Ascending aorta (tissue), 2 donors: ENCODE data around the gene PLEKHO2. TPM values are rescaled to one million over a fixed set of nuclear protein-coding genes. Genes with fewer than 3 reads are reported as not detected.
"Not testable (repeated sequence)": the region's sequence is repeated elsewhere in the genome, so short reads cannot be mapped to it uniquely, and the experiment has no call there.

Experiments used
- DNase-seq, 2 donors: peaks; one replicate each; pipeline ENCODE4 v3.0.0-alpha.2; 2019; ENCODE audit warnings: low spot score in 2 of 2
- H3K27ac ChIP-seq, 2 donors: fragments of 200-600 bp; sonication (generic); one replicate each; pipeline ENCODE4 v1.5.1; 2016 to 2017; ENCODE audit warnings: mild to moderate bottlenecking in 1 of 2
- H3K27me3 ChIP-seq: fragments of 200-600 bp; sonication (generic); one replicate; pipeline ENCODE4 v1.5.1; 2017
- H3K36me3 ChIP-seq, 2 donors: fragments of 200-600 bp; sonication (generic); one replicate each; pipeline ENCODE4 v1.5.1; 2016
- H3K4me1 ChIP-seq, 2 donors: fragments of 200-600 bp; sonication (generic); one replicate each; pipeline ENCODE4 v1.5.1; 2016 to 2017; ENCODE audit warnings: mild to moderate bottlenecking in 1 of 2
- H3K4me3 ChIP-seq, 2 donors: fragments of 200-600 bp; sonication (generic); one replicate each; pipeline ENCODE4 v1.5.1; 2016 to 2017; ENCODE audit warnings: mild to moderate bottlenecking in 1 of 2
- H3K9me3 ChIP-seq, 2 donors: fragments of 200-600 bp; sonication (generic); one replicate each; pipeline ENCODE4 v1.5.1; 2016
- intact Hi-C: fragments of 100-400 bp; cut with DNase I; formaldehyde crosslinking; loops from one replicate; pipeline ENCODE4 v1.15.1; 2023
- total RNA-seq: library from RNA; depleted of rRNA; stranded (reverse); fragments of >200 nt; gene quantifications from one replicate; pipeline ENCODE4 v1.1.0, GENCODE V29; 2016
- TF ChIP-seq, protein P1 (sequence below), 3 experiments: fragments of 200-600 bp in 2 of 3; fragments of 450-650 bp in 1 of 3; sonication (generic) in 2 of 3; IDR thresholded peaks; one replicate each; pipeline ENCODE4 v1.5.1; 2016 to 2019; ENCODE audit warnings: antibody characterized with exemption in 3 of 3, mild to moderate bottlenecking in 1 of 3, moderate library complexity in 1 of 3

Gene PLEKHO2, protein sequence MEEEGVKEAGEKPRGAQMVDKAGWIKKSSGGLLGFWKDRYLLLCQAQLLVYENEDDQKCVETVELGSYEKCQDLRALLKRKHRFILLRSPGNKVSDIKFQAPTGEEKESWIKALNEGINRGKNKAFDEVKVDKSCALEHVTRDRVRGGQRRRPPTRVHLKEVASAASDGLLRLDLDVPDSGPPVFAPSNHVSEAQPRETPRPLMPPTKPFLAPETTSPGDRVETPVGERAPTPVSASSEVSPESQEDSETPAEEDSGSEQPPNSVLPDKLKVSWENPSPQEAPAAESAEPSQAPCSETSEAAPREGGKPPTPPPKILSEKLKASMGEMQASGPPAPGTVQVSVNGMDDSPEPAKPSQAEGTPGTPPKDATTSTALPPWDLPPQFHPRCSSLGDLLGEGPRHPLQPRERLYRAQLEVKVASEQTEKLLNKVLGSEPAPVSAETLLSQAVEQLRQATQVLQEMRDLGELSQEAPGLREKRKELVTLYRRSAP
- 41.4 TPM for total RNA-seq

DNA sequence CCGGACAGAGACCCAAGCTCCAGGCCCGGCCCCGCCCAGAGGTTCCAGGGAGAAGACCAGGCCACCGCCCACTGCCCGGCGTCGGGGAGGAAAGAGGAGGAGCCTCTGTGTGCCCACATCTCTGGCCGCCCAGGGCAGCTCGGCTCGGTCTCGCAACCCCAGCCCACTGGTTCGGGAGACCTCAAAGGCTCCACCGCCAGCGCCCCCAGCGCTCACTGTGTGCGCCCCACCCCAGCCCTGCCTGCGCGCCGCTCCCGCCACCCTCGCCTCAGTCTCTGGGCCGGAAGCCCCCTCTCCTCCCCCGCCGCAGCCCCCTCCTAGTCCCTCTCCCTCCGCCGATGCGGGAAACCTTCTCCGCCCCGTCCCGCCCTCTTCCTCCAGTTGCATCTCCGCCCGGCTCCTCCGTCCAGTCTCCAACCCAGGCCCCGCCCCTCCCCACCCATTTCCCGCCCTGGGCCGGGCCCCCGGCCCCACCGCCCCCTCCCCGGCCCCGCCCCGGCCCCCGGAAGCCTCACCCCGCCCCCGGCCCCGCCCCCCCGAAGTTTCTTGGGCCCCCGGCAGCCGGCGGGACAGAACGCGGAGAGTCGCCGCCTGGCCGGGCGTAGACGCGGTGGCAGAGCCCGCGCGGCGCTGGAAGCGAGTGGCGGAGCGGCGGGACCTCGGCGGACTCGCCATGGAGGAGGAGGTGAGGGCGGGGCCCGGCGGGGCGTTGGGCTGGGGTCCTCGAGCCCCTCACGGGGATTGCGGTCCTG lies at the start of gene PLEKHO2:
Gene PLEKHO2 (plus strand): TSS at position 572 of the 752 bp plus-strand sequence. CDS start 102 bp downstream, at position 674.
- intact Hi-C loops = loop anchor here (1.0 to 10.0 kb wide), 7 partner anchors 17 to 1339 kb away; partner anchors contain the start of genes ANKDD1A, PARP16, PIF1 and USP3
- Histone ChIP-seq H3K4me3 (peak within 1 kb of the TSS; percentile 88 to 92), H3K4me1 (peaks cover 18 to 34% of the 10 kb centered on the region in 2 donors), H3K27ac (peak within 1 kb of the TSS; percentile 92 to 98), H3K36me3 (no peaks in the 10 kb centered on the region), H3K9me3 (no peaks in the 10 kb centered on the region), H3K27me3 (no peaks in the 10 kb centered on the region)
- TF ChIP-seq, protein P1, sequence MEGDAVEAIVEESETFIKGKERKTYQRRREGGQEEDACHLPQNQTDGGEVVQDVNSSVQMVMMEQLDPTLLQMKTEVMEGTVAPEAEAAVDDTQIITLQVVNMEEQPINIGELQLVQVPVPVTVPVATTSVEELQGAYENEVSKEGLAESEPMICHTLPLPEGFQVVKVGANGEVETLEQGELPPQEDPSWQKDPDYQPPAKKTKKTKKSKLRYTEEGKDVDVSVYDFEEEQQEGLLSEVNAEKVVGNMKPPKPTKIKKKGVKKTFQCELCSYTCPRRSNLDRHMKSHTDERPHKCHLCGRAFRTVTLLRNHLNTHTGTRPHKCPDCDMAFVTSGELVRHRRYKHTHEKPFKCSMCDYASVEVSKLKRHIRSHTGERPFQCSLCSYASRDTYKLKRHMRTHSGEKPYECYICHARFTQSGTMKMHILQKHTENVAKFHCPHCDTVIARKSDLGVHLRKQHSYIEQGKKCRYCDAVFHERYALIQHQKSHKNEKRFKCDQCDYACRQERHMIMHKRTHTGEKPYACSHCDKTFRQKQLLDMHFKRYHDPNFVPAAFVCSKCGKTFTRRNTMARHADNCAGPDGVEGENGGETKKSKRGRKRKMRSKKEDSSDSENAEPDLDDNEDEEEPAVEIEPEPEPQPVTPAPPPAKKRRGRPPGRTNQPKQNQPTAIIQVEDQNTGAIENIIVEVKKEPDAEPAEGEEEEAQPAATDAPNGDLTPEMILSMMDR (IDR thresholded peaks at IDR 0.05) = peak in 1 of 3 experiments; percentile 13
- peak; percentile 87 to 98 for DNase-seq

DNA sequence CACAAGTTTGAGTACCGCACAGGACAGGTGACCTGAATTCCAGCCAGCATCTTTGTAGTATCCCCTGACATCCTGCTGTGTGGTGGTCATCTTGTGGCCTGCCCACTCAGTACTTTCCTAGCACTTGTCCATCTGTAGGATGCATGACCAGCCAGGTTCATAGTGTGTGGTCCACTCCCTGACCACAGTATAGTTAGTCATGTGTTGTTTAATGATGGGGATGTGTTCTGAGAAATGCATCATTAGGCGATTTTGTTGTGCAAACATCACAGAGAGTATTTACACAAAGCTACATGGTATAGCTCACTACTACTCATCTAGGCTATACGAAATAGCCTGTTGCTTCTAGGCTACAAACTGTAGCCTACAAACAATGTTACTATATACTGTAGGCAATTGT lies 49.4 kb upstream of the PLEKHO2 start:
- Histone ChIP-seq H3K27me3 (no peaks in the 10 kb centered on the region), H3K4me3 (no peak overlapping the region), H3K9me3 (no peaks in the 10 kb centered on the region), H3K4me1 (no peaks in the 10 kb centered on the region), H3K36me3 (no peaks in the 10 kb centered on the region), H3K27ac (no peak overlapping the region)
- no peak for DNase-seq
- TF ChIP-seq, protein P1 (IDR thresholded peaks at IDR 0.05) = no peak
- intact Hi-C loops = no loop called here

DNA sequence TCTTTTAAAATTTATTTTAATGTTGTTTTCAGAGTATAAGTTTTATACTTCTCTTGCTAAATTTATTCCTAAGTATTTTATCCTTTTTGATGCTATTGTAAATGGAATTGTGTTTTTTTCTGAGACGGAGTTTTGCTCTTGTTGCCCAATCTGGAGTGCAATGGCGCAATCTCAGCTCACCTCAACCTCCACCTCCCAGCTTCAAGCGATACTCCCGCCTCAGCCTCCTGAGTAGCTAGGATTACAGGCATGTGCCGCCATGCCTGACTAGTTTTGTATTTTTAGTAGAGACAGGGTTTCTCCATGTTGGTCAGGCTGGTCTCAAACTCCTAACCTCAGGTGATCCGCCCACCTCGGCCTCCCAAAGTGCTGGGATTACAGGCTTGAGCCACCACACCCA lies 46.4 kb upstream of the PLEKHO2 start:
- intact Hi-C loops, H3K9me3 ChIP-seq, H3K4me1 ChIP-seq, H3K36me3 ChIP-seq, H3K4me3 ChIP-seq, DNase-seq, H3K27me3 ChIP-seq, H3K27ac ChIP-seq: not testable (repeated sequence)

DNA sequence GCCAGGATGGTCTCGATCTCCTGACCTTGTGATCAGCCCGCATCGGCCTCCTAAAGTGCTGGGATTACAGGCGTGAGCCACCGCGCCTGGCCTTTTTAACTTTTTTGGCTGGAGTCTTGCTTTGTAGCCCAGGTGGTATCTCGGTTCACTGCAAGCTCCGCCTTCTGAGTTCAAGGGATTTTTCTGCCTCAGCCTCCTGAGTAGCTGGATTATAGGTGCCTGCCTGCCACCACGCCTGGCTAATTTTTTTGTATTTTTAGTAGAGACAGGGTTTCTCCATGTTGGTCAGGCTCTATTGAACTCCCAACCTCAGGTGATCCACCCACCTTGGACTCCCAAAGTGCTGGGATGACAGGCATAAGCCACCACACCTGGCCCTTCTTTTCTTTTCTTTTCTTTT lies 45.8 kb upstream of the PLEKHO2 start:
- H3K4me1 ChIP-seq, H3K27me3 ChIP-seq, intact Hi-C loops, DNase-seq, H3K27ac ChIP-seq, H3K36me3 ChIP-seq, H3K9me3 ChIP-seq, H3K4me3 ChIP-seq: not testable (repeated sequence)

DNA sequence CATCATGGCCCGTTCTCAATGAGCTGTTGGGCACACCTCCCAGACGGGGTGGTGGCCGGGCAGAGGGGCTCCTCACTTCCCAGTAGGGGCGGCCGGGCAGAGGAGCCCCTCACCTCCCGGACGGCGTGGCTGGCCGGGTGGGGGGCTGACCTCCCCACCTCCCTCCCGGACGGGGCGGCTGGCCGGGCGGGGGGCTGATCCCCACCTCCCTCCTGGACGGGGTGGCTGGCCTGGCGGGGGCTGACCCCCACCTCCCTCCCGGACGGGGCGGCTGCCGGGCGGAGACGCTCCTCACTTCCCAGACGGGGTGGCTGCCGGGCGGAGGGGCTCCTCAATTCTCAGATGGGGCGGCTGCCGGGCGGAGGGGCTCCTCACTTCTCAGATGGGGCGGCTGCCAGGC lies 42.8 kb upstream of the PLEKHO2 start:
- intact Hi-C loops, H3K27ac ChIP-seq, DNase-seq, H3K36me3 ChIP-seq, H3K27me3 ChIP-seq, H3K9me3 ChIP-seq, H3K4me1 ChIP-seq, H3K4me3 ChIP-seq: not testable (repeated sequence)

DNA sequence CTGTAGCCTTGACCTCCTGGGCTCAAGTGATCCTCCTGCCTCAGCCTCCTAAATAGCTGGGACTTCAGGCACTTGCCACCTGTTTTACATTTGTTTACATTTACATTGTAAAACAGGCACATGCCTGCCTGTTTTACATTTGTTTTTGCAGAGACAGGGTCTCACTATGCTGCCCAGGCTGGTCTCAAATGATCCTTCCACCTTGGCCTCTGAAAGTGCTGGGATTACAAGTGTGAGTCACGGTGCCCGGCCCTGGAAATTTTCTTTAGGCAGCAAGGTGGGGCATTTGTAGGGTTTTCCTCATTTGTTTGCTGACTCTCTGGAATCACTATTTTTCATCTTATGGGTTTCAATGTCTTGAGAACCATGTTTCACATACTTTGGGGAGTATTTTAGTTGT lies 41.2 kb upstream of the PLEKHO2 start:
- H3K4me3 ChIP-seq = no peak overlapping the region
- no peak for DNase-seq
- no peaks in the 10 kb centered on the region for H3K36me3 ChIP-seq
- TF ChIP-seq, protein P1 (IDR thresholded peaks at IDR 0.05) = no peak
- peaks cover 0 to 3% of the 10 kb centered on the region in 2 donors for H3K4me1 ChIP-seq
- intact Hi-C loops = no loop called here
- H3K27ac ChIP-seq = no peak overlapping the region
- H3K9me3 ChIP-seq = no peaks in the 10 kb centered on the region
- H3K27me3 ChIP-seq = no peaks in the 10 kb centered on the region

DNA sequence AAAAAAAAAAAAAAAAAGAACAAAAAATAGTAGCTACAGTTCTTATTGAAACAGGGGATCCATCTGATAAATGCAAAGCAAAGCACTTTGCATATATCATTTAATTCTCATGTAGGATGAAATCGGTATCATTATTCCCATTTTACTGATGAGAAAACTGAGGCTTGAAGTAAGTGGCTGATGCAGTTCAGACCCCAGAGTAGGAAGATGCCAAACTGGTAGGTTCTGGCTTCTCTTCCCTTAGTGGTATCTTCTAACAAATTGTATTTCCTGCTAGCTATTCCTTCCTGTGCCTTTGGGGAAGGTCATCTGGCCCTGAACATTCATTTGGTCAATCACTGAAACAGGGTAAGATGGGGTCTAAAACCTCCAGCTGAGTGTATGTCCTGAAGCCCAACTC lies 38.2 kb upstream of the PLEKHO2 start:
- H3K27ac ChIP-seq = no peak overlapping the region
- TF ChIP-seq, protein P1 (IDR thresholded peaks at IDR 0.05) = no peak
- peaks cover 0 to 5% of the 10 kb centered on the region in 2 donors for H3K4me1 ChIP-seq
- no peak overlapping the region for H3K4me3 ChIP-seq
- no peaks in the 10 kb centered on the region for H3K9me3 ChIP-seq
- intact Hi-C loops = no loop called here
- no peaks in the 10 kb centered on the region for H3K36me3 ChIP-seq
- H3K27me3 ChIP-seq = no peaks in the 10 kb centered on the region
- DNase-seq = no peak
